DMS79 treated with DMSO at 0.1 percent for 48 hours (cell line): Measurements from ENCODE around the gene ATF4.

ENCODE experiments used
- DNase-seq: peaks from one replicate; lab custom pipeline; 2025; lab: John Stamatoyannopoulos, UW

Gene ATF4

GRCh38 chr22:39528681-39529486, 8.5 kb downstream of the ATF4 start:
- DNase-seq, result peak; percentile 77

- DNase-seq, result no peak
These were observed 9.1 kb downstream of the ATF4 start for GRCh38 chr22:39529487-39529851.

- no peak for DNase-seq
These were observed 9.8 kb downstream of the ATF4 start for GRCh38 chr22:39530116-39530515.

DNA sequence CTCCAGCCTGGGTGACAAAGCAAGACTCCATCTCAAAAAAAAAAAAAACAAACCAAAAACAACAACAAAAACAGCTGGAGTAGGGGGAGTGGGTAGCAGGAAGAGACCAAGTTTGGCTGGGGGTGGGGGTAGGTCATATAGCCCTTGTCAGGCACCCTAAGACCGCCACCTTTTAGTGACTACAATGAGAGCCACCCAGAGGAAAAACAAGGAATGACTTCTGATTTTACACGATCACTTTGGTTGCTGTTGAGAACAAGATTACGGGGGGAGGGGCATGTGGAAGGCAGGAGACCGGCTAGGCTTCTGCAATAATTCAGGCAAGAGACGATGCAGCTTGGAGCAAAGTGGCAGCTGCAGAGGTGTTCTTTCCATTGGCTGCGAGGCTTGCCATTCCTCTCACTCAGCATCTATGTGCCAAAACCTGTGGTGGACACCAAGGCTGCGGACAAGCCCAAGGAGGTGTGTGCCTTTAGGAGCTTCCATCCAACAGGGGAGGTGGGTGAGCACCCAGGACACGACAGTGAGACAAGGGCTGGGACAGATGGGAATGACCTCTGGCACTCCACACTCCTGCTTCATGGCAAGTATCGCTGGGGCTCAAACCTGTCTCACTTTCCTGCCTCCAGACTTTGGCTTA, 10.4 kb downstream of the ATF4 start:
- no peak for DNase-seq

GRCh38 chr22:39532215-39533073, 12.1 kb downstream of the ATF4 start, which contains the start of gene RPS19BP1:
Gene RPS19BP1 (minus strand): TSS chr22:39532748. CDS start chr22:39532738, 10 bp downstream.
- DNase-seq, result peak; percentile 93

GRCh38 chr22:39534092-39534506, 13.7 kb downstream of the ATF4 start:
- DNase-seq, result no peak

DNA sequence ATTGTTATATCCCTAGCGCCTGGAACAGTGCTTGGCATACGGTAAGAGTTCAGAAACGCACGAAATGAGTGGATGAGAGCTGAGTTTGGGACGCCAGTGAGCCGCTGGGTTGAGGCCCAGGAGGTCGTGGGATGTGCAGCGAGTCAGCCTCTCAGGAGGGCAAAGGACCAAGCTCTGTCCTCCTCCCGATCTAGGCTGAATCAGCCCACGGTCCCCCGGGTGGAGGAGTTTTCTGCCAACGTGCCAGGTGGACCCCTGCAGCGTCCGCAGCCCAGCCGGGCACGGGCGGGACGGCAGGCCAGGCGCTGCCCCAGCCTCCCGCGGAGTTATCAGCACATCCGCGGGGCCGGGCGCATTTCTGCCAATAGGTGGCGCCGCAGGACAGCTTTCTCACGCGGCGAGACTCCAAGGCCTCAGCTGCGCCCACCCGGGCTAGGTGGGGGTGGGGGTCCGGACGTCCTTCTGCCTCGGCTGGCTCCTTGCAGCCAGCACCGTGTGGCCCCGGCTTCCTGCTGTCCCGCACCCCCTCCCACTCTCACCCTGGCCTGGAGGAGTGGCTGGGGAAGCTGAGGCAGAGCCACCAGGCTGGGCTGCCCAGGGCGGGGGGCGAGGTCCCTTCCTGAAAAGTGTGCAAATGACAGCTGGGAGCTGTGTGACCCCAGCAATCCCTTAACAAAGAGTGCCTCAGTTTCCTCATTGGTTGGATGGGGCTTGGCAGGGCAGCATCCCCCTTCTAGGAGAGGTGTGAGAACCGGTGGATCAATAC, 14.4 kb downstream of the ATF4 start:
- DNase-seq, result peak; percentile 29

GRCh38 chr22:39535357-39535725, 15.0 kb downstream of the ATF4 start:
- DNase-seq, result no peak

GRCh38 chr22:39535831-39536449, 15.6 kb downstream of the ATF4 start:
- no peak for DNase-seq

- DNase-seq, result no peak
These were observed 16.3 kb downstream of the ATF4 start for GRCh38 chr22:39536711-39537110.

DNA sequence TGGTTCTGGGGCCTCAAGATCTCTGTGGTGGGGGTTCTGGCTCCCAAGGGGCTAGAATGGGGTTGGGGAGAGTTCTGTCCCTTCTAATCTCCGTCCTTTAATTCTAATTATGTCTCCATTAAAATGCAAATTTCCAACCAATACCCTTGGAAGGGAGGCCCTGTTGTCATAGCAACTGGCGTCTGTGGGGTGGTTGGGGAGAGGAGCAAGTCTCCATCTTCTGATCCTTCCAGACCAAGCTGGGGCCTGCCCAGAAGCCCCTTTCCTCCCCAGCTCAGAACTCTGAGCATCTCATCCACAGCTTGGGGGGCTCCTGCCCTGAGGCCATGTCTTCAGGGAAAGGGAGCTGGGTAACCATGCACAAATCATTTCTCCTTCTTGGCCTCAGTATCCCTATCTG, 17.6 kb downstream of the ATF4 start:
- DNase-seq, result no peak

DNA sequence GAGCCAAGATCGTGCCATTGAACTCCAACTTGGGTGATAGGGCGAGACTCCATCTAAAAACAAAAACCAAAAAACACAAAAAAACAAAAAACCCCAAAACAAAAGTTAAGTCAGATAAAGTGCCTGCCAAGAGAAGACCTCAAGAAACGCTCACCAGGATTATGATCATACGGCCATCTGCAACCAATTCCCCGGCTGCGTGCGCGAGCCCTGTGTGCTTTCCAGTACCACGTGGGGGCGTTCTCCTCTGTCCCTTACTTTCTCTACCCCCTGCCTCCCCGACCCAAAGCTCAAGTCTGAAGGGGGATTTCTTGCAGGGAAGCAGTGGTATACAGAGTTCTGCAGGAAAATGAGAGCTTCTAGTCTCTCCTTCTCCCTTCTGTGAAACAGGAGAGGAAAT, 22.7 kb downstream of the ATF4 start:
- DNase-seq, result no peak

GRCh38 chr22:39545386-39546365, 25.3 kb downstream of the ATF4 start:
- no peak for DNase-seq

GRCh38 chr22:39546889-39547586, 26.7 kb downstream of the ATF4 start:
- DNase-seq, result peak; percentile 24

DNA sequence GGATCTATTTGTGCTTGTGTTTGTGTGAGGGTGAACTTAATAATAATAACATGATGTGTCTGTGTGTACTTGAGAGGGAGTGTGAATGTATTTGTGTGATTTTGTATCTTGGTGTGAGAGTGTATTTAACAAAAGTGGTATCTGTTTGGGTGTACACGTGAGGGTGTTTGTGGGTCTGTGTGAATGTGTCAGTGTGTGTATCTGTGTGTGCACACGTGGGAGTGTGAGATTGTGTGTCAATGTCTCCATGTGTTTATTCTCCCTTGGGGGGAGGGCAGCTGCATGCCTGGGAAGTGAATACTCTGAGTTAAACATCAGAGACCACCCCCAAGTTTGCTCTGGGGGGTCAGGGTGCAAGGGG, 27.2 kb downstream of the ATF4 start:
- DNase-seq, result no peak

DNA sequence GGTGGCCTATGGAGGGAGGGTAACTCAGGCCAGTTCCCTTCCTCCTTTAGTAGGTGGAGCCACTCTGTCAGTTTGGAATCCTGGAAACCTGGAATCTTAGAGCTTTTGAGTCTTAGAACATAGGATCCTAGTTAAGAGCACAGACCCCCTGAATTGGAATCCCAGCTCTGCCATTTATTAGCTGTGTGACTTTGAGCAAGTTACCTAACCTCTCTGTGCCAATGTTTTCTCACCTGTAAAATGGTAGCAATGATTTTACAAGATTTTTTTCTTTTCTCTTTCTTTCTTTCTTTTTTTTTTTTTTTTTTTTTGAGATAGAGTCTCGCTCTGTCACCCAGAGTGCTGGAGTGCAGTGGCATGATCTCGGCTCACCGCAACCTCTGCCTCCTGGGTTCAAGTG, 33.1 kb downstream of the ATF4 start:
- no peak for DNase-seq

GRCh38 chr22:39554151-39554550, 33.8 kb downstream of the ATF4 start:
- no peak for DNase-seq

GRCh38 chr22:39556970-39557841, 36.8 kb downstream of the ATF4 start:
- peak; percentile 19 for DNase-seq

DNA sequence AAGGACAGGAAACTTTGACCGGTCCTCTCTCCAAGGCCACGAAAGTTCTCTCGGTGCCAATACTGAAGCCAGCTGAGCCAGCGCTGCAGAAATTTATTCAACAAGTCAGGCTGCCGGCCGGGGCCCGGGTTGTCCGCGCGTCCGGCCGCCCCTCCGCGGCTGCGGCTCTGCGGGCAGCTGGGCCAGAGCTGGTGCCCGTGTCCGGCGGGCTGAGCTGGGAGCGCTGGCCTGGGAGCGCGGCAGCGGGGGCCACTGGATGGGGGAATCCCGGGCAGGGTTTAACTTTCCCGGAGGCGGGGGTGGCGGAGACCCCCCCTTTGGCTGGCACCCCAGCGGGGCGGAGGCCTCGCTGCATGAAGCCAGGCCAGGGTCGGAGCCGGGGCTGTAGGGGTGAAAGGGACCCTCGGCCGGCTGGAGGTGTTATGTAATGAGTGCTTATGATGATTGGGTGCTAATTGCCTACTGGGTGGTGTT, 37.9 kb downstream of the ATF4 start:
- no peak for DNase-seq
